ENCODE data around the gene REXO5. TPM values are rescaled to one million over a fixed set of nuclear protein-coding genes. Genes with fewer than 3 reads are reported as not detected.
"Not testable (repeated sequence)": the region's sequence is repeated elsewhere in the genome, so short reads cannot be mapped to it uniquely, and the experiment has no call there.

The REXO5 gene
- total RNA-seq, 1 donor from 2014 or later = 2.4 TPM

DNA sequence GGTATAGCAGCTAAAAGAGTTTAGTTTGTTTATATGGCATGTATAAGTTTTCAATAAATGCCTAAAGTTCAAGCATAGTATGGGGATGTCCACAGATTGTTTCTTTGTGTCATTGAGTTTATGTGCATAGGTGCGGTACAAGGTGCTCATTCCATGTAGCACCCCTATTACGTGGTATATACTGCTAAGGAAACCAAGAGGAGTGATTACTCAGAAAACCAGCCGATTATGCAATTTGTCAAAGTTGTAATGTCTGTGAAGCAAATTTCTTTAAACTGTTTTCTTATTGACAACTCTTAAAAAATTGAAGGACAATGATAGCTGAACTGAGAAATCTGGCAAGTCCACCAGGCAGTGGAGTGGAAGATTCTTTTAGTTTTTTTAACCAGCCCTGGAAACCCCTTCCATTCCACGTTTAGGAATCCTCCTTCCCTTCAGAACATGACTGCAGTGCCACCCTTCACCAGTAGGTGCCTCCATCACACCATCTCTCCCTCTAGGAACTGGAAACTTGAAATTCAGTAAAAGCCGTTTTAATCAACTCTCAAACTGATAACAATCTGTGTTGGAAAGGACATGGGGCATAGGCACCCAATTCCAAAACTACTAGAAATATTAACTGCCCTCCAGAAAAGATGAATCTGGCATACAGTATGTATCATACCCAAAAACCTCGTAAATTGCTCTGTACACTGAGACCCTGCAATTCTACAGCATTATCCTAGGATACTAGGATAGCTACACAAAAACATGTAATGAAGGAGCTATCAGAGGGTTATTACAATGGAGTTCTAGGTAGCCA, 43.5 kb downstream of the REXO5 start:
- DNase-seq (ENCODE audit: low read depth in 2 of 2) = peak; percentile 73 to 82

DNA sequence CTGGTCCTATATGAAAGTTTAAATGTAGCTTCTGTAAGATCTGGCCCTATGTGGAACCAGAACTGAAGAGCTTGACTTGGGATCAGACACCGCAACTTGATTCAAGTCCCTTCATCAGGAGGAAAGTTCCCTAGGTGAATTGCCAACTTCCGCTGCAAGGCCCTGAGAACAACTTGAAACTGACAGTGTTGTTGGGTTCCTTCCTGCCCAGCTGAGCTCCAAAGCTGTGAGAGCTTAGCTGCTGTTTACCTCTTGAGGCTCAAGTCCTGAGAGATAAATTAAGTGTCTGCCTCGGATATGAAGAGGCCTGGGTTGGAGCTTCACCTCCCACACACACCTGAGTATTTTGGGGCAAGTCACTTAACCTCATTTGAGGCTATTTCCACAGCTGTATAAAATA, 44.7 kb downstream of the REXO5 start:
- DNase-seq (ENCODE audit: low read depth in 2 of 2) = peak in 1 of 2 donors; percentile 71

GRCh38 chr16:20851601-20852000, 45.3 kb downstream of the REXO5 start:
- DNase-seq (ENCODE audit: low read depth in 2 of 2) = peak; percentile 38 to 63

DNA sequence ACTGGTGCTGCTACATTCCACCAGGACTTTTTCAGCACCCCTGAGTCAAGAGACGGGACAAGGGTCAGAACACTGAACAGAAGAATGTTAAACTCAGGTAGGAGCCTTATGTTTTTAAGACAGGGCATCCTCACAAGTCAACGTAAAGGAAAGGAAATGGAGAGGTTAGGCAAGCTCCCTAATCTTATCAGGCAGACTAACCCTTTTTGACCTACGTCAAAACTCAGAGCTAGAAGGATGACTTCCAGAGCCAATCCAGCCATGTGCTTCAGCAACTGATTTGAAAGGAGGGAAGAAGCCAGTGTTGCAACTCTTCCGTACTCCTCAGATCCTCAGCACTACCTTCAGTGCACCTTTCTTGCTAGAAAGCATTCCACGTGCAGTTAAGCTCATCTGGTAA, 46.8 kb downstream of the REXO5 start:
- DNase-seq (ENCODE audit: low read depth in 2 of 2) = no peak

DNA sequence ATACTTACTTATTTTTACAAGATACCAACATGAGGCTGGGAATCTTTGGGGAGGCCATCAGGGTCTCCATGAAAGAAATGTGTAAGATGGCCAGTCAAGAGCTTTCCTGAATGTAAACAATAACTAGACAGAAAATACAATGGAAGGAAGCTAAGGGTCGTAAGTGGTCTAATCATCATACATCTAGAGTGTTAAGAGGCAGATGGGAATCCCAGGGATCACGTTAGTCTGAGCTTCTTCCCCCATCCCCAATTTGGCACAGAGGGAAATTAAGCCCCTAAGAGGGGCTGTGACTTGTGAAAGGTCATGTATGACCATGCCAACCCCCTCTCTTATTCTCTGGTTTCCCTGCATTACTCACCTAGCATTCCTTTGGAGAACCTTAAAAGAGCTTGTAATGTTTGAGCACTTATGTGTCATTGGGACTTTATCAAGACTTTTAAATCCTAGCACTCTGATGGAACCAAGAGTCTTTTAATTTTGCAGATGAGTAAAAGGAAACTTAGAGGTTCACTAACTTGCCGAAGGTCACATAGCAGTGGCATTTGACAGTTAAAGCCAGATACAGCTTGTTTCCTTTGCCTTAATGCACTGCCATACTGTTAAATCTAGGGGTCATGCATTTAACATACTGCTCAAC, 47.8 kb downstream of the REXO5 start:
- peak in 1 of 2 donors; percentile 51 for DNase-seq (ENCODE audit: low read depth in 2 of 2)

DNA sequence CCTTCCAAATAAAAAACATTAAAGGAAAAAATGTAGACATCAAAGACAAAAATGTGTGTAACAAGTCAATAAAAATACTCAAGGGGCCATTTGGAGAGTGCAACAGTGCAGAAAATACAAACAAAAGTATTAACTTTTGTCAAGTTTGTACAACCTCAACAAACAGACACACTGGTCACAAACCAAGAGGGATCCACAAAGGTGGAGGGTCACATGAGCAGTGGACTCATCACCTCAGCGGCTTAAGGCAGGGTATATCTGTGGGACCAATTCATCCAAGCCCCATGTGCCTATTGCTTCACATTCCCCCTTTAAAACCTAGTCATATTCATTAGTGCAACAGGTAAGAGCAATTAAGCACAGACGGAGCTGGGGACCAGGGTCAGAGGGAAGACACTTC, 48.6 kb downstream of the REXO5 start:
- DNase-seq (ENCODE audit: low read depth in 2 of 2) = no peak

- DNase-seq (ENCODE audit: low read depth in 2 of 2) = no peak
Measured at GRCh38 chr16:20857281-20857680, 51.0 kb downstream of the REXO5 start.

- no peak for DNase-seq (ENCODE audit: low read depth in 2 of 2)
Measured at GRCh38 chr16:20859229-20859628, 52.9 kb downstream of the REXO5 start.

DNA sequence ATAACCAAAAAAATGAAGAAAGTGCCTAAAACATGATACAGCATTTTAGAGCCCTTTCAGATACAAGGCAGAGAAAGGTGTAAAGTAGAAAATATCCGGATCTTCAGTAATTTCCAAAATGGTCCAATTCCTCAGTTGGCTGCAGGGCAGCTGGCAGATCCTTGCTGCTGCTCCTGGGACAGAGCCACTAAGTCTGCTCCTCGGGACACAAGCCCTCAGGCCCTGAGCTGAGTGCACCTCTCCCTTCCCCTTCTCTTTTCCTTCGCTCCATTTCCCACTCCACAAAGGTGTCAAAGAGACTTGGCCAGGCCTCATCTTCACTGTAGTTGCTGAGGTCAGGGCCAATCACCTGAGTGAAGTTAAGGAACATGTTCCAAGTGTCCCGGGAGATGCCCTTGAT, 53.4 kb downstream of the REXO5 start:
- no peak for DNase-seq (ENCODE audit: low read depth in 2 of 2)

DNA sequence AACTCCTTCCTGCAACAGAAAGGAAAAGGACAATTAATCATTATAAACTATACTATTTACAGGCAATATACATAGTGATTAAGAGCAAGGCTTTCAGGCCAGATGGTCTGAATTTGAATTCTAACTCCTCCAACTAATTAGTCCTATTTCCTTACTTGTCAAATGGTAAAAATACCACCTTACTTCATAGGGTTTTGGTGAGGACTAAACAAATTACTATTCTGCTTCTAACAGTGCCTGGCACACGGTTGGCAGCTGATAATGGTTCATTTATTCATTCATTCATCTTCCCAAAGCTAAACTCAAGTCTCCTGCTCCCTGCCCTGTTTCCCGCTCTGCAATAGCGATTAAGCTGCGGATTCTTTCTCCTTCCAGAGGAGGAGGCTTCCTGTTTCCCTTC, 54.0 kb downstream of the REXO5 start:
- peak in 1 of 2 donors; percentile 25 for DNase-seq (ENCODE audit: low read depth in 2 of 2)

DNA sequence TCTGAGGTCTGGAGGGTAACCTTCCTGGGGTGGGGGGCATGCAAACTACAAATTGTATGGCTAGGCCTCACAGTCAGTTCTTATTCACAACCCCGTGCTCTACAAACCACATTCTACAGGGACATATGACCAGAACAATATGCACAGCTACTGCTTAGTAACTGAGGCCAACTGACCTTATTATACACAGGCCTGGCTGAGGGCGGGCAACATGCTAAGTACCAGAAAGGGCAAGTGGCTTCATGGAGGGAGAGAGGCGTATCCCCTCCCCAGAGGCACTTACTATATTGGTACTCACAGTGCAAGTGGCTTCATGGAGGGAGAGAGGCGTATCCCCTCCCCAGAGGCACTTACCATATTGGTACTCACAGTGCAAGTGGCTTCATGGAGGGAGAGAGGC, 54.7 kb downstream of the REXO5 start:
- DNase-seq (ENCODE audit: low read depth in 2 of 2) = not testable (repeated sequence)

GRCh38 chr16:20862162-20862960, 56.0 kb downstream of the REXO5 start:
- no peak for DNase-seq (ENCODE audit: low read depth in 2 of 2)

DNA sequence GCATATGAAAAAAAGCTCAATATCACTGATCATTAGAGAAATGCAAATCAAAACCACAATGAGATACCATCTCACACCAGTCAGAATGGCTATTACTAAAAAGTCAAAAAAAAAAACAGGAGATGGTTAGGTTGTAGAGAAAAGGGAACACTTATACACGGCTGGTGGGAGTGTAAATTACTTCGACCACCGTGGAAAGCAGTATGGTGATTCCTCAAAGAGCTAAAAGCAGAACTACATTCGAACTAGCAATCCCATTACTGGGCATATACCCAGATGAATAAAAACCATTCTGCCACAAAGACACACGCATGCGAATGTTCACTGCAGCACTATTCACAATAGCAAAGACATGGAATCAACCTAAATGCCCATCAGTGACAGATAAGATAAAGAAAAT, 58.0 kb downstream of the REXO5 start:
- not testable (repeated sequence) for DNase-seq (ENCODE audit: low read depth in 2 of 2)

GRCh38 chr16:20865420-20866131, 59.2 kb downstream of the REXO5 start:
- DNase-seq (ENCODE audit: low read depth in 2 of 2) = peak; percentile 44 to 67

- DNase-seq (ENCODE audit: low read depth in 2 of 2) = peak; percentile 75 to 89
Measured at GRCh38 chr16:20866145-20866772, 59.9 kb downstream of the REXO5 start.

- DNase-seq (ENCODE audit: low read depth in 2 of 2) = no peak
Measured at GRCh38 chr16:20866801-20867200, 60.5 kb downstream of the REXO5 start.

DNA sequence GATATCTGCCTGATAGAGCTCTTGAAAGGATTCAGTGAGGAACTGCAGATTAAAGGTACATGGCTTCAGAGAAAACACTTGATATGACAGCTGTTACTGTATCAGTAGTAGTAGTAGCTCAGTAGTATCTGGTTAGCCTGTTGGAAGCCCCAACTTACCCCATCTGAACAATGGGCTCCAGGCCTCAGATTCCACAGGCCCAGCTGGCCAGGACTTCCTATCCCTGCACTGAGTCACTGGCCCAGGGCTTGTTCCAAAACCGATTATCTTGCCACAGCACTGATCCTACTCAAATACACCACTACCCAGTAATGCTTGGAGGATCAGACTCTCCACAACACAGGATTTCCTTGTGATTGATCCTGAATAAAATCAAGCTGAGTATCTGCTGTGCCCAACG, 61.3 kb downstream of the REXO5 start:
- DNase-seq (ENCODE audit: low read depth in 2 of 2) = peak; percentile 42 to 56

DNA sequence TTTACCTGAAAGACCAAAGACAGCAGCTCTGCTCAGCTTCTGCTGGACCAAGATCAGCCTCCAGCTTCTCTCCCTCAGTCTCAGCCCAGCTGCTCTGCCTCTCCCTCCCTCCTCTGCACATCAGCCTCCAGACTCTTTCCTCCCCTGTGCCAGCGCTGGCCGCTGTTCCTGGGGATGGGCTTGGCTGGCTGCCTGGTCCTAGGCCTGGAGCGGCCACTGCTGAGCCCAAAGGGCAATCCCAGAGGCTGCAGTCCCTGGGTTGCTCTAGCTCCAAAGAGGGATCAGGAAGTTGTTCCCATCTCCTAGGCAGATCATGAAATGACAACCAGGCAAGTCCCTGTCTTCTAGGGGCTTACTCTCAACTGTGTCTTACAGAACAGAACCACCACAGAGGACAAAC, 62.6 kb downstream of the REXO5 start:
- DNase-seq (ENCODE audit: low read depth in 2 of 2) = peak; percentile 60 to 70

DNA sequence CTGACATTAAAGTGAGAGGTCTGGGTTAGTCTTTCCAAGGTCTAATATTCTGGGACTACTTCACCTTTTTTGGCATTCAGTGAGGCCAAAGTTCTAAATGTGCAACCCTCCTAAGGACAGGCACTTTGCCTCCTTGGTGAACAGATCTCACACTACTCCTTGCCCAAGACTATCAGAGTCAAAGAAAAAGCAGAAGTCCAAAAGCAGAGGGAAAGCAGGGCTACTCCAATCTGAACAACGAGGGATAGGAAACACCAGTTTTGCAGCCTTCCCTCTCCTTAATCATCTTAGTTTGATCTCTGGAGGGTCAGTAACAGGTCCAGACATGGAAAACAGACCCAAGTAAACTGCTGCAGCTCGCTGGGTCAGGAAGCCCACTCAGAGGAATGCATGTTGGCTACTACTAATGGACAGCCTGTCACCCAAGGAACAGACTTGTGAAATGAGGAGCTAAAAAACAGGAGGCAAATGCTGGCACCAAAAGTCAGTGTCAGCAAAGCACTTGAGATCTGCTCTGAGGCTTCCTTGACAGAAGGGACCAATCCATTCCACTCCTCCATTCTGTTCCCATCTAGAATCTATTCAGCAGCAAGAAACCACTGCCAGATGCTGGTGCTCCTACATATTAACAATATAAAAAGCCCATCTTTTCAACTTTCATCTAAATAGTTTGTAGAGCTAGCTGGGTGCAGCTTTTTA, 63.9 kb downstream of the REXO5 start:
- no peak for DNase-seq (ENCODE audit: low read depth in 2 of 2)

- no peak for DNase-seq (ENCODE audit: low read depth in 2 of 2)
Measured at GRCh38 chr16:20871258-20871657, 64.9 kb downstream of the REXO5 start.

All from lung microvascular endothelial cell (primary cell).